ENCODE results near the gene YPEL1.

GRCh38 chr22:21661991-21662390 lies 73.6 kb downstream of the YPEL1 start:
- TF ChIP-seq EGR1 (IDR thresholded peaks at IDR 0.05) = no peak
- TF ChIP-seq CEBPB (IDR thresholded peaks at IDR 0.05) = no peak
- no peak for TF ChIP-seq NFIC (IDR thresholded peaks at IDR 0.05)

Measured in Ishikawa (cell line).